HG03103 (cell line): ENCODE results near the gene NOXO1.
"Not testable (repeated sequence)": the region's sequence is repeated elsewhere in the genome, so short reads cannot be mapped to it uniquely, and the experiment has no call there.

Source experiments
- ATAC-seq: cut with Tn5 transposase; IDR thresholded peaks from one replicate; pipeline ENCODE4 v1.9.1; 2021; ENCODE audit warnings: low read depth; ENCODE audit not compliant: unreplicated experiment

Gene NOXO1

GRCh38 chr16:1963806-1964505, 17.3 kb downstream of the NOXO1 start:
- no peak for ATAC-seq

GRCh38 chr16:1962161-1963153, 18.8 kb downstream of the NOXO1 start:
- not testable (repeated sequence) for ATAC-seq

- ATAC-seq = no peak
These were observed 19.6 kb downstream of the NOXO1 start for GRCh38 chr16:1961651-1962067.

GRCh38 chr16:1960665-1961630, 20.3 kb downstream of the NOXO1 start:
- ATAC-seq = no peak

- ATAC-seq = peak; percentile 69
These were observed 21.8 kb downstream of the NOXO1 start, which contains the start of gene NDUFB10 for GRCh38 chr16:1959269-1960039. Gene NDUFB10 (plus strand): TSS chr16:1959538. CDS start chr16:1959625, 87 bp downstream.

- ATAC-seq = no peak
These were observed 22.5 kb downstream of the NOXO1 start for GRCh38 chr16:1958715-1959268.

GRCh38 chr16:1958143-1958491, 23.2 kb downstream of the NOXO1 start:
- ATAC-seq = not testable (repeated sequence)

GRCh38 chr16:1957434-1958142, 23.7 kb downstream of the NOXO1 start:
- not testable (repeated sequence) for ATAC-seq

- no peak for ATAC-seq
These were observed 27.5 kb downstream of the NOXO1 start for GRCh38 chr16:1953734-1954133.

- no peak for ATAC-seq
These were observed 30.7 kb downstream of the NOXO1 start for GRCh38 chr16:1950559-1950958.

GRCh38 chr16:1950047-1950446, 31.2 kb downstream of the NOXO1 start:
- no peak for ATAC-seq

GRCh38 chr16:1949507-1949906, 31.8 kb downstream of the NOXO1 start:
- no peak for ATAC-seq

GRCh38 chr16:1947369-1947670, 33.9 kb downstream of the NOXO1 start:
- no peak for ATAC-seq

- ATAC-seq = no peak
These were observed 34.5 kb downstream of the NOXO1 start for GRCh38 chr16:1946495-1947368.

GRCh38 chr16:1945559-1946391, 35.5 kb downstream of the NOXO1 start:
- ATAC-seq = no peak

- ATAC-seq = no peak
These were observed 36.6 kb downstream of the NOXO1 start for GRCh38 chr16:1944612-1945199.
